GM10266 (cell line): ENCODE results near the gene SLCO3A1.

ENCODE experiments used
- DNase-seq: peaks from one replicate; pipeline ENCODE4 v3.0.0; 2012; ENCODE audit errors: extremely low spot score
- CTCF ChIP-seq: IDR thresholded peaks from 2 replicates; pipeline ENCODE4 v1.5.1; 2012; ENCODE audit warnings: mild to moderate bottlenecking, low read depth; ENCODE audit not compliant: control insufficient read depth, insufficient read depth; ENCODE audit errors: missing control alignments

SLCO3A1 gene

DNA sequence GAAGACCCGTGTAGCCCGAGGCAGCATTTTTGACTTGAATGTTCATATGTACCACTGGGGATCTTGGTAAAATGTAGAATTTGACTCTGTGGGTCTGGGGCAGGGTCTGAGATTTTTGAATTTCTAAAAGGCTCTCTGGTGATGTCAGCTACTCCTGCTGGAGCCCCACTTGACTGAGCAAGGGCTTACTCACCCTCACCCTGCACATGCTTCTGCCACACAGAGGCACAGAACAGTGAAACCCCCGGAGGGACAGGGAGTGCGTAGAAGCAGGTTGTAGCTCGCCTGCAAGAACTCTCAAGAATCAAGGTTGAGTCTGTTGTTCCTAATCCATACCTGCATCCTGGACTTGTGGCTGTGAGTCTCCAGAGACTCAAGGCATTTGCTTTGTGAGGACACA, 41.1 kb downstream of the SLCO3A1 start:
- no peak for TF ChIP-seq CTCF
- no peak for DNase-seq

DNA sequence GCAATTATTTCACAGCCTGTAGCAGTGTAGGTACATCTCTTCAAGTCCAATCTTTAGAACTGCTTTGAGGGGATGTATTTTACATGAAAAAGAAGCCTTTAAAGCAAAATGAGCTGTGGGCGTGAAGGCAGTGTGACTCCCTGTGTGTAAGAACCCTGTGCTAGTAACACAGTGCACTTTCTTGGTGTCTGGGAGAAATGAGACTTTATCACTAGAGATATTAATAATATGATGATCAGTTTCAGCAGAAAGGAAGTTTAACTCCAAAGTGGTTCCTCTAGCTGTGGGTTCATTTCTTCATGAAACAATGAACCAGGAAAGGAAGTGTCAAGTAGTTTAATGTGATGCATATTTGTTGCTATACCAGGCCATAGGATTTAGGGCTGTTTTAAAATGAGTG, 41.5 kb downstream of the SLCO3A1 start:
- TF ChIP-seq CTCF = no peak
- no peak for DNase-seq

GRCh38 chr15:91896341-91897055, 43.0 kb downstream of the SLCO3A1 start:
- no peak for TF ChIP-seq CTCF
- no peak for DNase-seq

DNA sequence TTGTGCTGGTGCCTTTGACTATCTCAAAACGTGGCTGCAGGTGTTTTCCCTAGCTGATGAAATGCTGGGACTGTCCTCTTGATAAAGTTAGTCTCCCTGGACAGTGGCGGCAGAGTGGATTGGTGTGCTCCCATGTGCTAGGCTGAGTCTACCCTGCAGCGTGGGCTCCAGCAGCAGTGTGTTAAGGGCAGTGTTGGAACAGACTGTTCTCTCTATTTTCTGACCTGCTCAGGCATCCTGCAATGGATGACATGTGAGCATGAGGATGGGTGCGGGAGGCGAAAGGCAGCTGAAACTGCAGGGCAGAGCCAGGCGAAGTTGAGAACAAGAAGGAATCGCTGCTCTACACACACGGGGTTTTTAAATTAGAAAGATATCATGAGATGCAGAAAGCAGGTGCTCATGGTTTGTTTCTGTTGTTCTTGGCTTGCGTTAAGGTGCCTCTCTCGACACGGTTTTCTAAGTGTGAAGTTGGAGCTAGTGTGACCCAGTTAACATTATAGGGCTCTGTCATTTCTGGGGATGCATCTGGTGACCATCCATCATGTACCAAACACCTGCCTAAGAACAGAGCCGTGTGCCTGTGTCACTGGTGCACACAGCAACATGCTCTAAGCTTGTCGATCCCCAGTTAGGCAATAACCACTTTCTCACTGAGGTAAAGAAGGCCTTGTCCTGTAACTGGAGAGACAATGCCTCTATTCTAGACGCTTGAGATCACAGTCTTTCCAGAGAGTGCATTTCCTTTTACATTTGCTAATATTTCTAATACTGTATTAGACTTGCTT, 44.3 kb downstream of the SLCO3A1 start:
- no peak for DNase-seq
- no peak for TF ChIP-seq CTCF

DNA sequence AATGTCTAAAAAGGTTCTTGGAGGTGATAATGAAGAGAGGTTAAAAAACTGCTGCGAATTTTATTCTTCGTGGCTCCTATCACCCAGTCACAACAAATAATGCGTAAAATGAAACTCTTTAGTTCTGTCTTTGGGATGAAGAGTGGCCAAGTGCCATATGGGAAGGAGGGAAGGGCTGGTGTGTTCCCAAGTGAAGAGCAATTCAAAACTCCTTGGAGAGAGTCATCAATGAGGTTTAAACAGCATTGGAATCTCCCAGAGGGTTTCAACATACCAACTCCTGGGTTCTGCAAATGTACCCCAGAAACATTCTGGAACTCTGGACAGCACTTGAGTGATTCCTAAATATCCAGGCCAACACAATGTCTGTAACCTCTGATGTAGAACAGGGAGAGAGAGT, 45.3 kb downstream of the SLCO3A1 start:
- no peak for DNase-seq
- no peak for TF ChIP-seq CTCF

DNA sequence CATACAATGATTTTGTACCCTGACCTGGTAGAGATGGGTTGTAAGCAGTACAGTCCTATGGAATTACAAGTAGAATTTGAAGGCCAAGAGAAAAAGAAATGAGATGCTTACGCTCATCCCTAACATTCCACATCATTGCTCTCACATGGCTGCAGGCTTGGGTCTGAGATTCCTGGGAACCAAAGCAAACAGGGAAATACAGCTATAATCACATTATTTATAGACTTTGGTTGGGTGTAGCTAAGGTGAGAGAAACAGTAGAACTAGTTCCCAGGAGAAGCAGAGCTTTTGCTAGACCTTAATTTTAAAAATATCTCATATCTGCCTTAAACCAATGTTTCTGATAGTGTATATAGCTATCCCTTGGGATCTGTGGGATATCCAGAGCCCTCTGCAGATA, 51.4 kb downstream of the SLCO3A1 start:
- no peak for TF ChIP-seq CTCF

DNA sequence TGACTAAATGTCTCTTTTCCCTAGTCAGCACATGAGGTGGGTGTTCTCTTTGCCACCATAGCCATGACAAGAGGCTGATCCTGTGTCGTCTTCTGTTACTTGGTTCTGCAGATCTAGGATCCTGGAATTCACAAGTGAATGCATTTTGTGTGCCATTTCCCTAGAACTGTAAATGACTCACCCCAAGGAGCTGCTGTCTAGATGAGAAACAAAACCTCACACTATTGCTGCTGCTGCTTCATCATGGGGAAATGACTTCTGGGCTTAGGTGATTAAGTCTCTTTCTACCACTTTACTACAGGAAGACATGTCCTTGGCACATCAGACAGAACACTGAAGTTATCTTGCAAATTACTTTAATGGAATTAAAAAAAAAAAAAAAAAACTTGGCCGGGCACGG, 54.9 kb downstream of the SLCO3A1 start:
- no peak for TF ChIP-seq CTCF

More for the DNA sequence above, 51.4 kb downstream of the SLCO3A1 start:
- DNase-seq = no peak

More for the DNA sequence above, 54.9 kb downstream of the SLCO3A1 start:
- no peak for DNase-seq
